CD4-positive, alpha-beta T cell treated with Interleukin-6 for 4 hours (primary cell): ENCODE data around the gene RABGAP1L.
A peak's percentile ranks its signal among the peaks of the same experiment; 100 is the strongest.

Experiments used
- DNase-seq: peaks from one replicate; pipeline ENCODE4 v3.0.0-alpha.2; 2020; ENCODE audit warnings: mixed read lengths

The RABGAP1L gene

GRCh38 chr1:174726880-174727585 lies 567.7 kb downstream of the RABGAP1L start:
- no peak for DNase-seq

- no peak for DNase-seq
Measured at GRCh38 chr1:174734270-174734669, 575.0 kb downstream of the RABGAP1L start.

- DNase-seq: no peak
Measured at GRCh38 chr1:174736831-174737230, 577.5 kb downstream of the RABGAP1L start.

DNA sequence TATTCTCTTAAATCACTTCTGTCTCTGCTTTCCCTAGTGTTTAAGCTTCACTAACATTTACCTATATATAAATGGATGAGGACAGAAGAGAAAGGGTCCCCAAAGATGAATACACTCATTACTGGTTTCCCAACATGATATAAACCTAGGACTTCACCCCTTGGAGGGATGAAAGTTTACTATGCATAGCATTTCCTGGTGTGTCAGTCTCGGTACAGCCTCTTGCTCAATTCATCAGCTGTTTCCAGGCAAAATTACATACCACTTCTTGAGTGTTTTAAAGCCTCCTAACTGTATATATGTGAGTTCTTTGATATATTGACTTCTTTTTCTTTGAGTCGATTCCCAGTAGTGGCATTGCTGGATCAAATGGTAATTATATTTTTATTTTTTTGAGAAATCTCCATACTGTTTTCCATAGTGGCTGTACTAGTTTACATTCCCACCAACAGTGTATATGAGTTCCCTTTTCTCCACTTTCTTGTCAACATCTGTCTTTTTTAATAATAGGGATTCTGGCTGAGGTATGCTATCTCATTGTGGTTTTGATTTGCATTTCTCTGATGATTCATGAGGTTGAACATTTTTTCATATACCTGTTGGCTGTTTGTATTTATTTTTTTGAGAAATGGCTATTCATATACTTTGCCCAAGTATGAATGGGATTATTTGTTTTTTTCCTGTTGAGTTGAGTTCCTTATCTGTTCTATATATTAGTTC lies 581.1 kb downstream of the RABGAP1L start:
- no peak for DNase-seq

GRCh38 chr1:174742805-174743653 lies 583.7 kb downstream of the RABGAP1L start:
- no peak for DNase-seq

DNA sequence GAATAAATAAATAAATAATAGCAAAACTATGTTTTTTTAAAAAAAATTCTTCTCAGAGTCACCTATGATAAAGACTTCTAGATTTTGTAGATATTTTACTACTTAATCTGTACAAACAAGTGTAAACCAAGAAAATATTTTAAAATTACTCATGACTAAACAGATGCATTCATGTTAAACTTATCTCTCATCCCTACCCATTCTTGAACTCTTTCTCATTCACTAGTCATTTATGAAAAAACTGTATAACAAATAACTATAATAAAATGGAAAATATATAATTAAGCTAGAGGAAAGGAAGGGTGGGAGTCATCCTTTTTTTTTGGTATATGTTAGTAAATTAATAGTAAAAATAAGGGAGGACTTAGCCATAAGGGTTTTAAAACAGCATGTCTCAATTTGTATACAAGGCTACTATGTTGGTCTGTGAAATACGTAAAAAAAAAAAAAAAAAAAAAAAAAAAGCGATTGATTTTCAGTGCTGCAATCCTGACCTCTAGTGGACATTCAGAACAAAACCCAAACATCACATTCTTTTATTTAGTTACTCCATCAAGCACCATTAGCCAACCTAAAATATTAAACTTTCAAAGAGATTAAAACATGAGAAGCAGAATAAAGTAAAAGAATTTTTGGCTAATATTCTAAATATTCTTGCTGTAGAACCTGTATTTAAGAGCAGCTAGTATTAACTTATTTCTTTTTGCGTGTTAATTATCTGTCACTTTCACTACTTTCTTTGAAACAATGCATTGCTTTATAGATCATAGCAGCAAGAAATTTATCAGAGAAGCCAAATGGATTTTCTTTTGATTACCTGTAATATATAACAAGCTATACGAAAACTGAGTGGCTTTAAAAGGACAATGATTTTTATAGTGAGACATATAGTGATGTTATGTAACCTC lies 584.6 kb downstream of the RABGAP1L start:
- DNase-seq: no peak

- no peak for DNase-seq
Measured at GRCh38 chr1:174744886-174745285, 585.6 kb downstream of the RABGAP1L start.

DNA sequence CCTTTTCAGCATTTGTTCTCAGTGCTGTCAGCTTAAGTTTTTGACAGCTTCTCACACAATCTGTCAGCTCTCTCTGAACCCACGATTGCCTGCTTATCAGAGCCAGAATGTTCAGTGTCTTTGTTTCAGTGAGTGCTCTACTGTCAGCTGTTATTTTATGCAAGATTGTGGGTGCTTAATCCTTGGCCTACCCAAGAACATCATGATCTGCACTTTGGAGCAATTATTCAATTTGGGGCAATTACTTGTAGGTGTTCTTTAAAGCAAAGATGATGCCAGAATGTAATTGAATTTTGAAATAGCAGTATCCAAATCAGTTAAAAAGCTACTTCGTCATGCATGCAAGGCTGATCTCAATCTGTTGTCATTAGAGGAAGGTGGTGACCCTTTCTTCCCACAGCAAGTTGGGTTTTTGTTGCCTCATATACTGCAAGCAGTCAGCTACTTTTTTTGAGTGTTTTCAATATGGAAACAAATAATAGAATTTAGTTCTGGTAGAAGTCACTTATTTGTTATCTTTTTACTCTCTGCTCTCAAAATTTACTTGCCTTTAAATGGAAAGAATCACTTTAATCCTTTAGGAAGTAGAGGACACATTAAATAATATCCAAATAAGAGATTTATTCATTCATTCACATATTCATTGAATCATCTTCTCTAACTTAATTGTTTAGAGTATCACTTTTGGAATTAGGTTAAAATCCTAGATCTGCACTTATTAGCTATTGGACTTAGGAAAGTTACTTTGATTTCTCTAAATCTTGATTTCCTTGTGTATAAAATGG lies 586.9 kb downstream of the RABGAP1L start:
- DNase-seq: no peak

- DNase-seq: no peak
Measured at GRCh38 chr1:174747613-174748012, 588.3 kb downstream of the RABGAP1L start.

DNA sequence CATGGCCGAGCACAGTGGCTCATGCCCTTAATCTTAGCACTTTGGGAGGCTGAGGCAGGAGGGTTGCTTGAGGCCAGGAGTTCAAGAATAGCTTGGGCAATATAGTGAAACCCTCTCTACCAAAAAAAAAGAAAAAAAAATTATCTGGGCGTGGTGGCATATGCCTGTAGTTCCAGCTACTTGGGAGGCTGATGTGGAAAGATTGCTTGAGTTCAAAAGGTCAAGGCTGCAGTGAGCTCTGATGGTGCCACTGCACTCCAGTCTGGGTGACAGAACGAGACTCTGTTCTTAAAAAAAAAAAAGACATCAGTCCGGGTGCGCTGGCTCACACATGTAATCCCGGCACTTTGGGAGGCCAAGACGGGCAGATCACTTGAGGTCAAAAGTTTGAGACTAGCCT lies 589.3 kb downstream of the RABGAP1L start:
- no peak for DNase-seq

DNA sequence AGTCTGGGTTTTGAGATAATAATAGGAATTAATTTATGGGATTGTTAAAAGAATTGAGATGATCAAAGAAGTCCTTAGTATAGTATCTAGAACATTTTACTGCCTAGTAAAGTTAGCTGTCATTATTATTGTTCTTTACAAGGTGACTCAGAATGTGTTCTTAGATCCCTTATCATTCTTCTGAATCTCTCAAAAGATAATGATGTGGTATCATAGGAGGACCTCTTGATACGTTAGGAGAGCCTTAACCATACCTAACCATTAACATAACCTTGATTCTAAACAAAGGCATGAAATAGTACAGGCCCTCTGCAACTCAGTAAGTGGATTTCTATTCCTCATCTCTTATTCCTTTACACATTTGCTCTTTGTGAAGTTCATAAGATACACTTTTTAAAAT lies 593.8 kb downstream of the RABGAP1L start:
- DNase-seq: no peak

- DNase-seq: no peak
Measured at GRCh38 chr1:174761335-174761734, 602.0 kb downstream of the RABGAP1L start.

GRCh38 chr1:174761901-174762585 lies 602.7 kb downstream of the RABGAP1L start:
- DNase-seq: no peak

- no peak for DNase-seq
Measured at GRCh38 chr1:174764191-174764590, 604.9 kb downstream of the RABGAP1L start.

DNA sequence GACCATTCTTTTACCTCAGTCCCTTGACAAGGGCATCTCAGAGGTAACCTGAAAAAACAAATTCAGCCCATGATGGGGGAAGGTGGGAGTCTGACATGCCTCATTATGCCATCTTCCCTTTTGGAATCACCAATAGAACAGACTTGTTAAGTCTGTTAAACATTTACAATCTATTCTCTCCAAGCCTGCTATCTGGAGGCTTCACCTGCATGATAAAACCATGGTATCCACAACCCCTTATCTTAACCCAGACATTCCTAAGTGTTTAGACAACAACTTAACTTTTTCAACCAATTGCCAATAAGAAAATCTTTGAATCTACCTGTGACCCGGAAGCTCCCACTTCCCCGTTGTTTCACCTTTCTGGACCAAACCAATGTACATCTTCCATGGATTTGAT lies 607.4 kb downstream of the RABGAP1L start:
- no peak for DNase-seq

- DNase-seq: no peak
Measured at GRCh38 chr1:174768516-174768915, 609.2 kb downstream of the RABGAP1L start.

DNA sequence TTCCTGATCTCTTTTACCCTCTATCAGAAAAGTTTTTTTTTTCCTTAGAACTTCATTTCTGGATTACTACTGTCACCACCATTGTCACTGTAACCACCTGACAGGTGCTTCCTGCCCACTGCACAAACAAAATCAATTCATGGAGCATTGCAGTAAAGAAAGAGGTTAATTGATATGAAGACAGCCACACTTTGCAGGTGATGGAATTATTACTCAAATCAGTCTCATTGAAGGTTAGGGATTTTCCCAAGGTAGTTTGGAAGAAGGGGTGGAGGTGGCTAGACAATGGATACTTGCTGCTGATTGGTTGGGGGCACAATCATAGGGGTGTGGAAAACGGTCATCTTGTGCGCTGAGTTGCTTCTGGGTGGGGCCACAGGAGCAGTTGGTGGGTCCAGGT lies 609.6 kb downstream of the RABGAP1L start:
- DNase-seq: no peak

DNA sequence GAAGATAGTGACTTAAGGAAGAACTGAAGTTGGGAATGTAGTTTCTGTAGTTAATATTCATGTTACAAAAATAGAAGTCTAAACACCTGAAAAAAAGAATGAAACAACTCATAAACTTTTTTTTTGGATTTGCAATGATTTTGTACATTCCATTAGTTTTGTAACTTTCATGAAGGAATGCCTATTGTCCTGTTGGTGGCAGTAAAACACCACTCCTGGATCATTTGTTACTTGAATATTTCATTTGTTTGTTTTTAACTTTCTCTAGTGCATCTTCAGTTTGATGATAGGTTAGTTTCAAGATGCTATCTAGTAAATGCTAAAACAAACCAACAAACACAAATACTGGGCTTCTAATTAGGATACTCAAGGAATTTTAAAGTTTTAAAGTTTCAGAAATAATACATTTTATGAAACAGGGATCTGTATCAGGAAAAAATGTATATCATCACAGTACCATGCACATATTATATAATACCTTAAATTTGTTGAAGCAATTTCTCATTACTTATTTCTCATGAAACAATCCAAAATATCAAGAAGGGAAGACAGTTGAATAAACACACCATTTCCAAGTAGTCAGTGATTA lies 610.7 kb downstream of the RABGAP1L start:
- peak; percentile 35 for DNase-seq

- no peak for DNase-seq
Measured at GRCh38 chr1:174775621-174776020, 616.3 kb downstream of the RABGAP1L start.

- no peak for DNase-seq
Measured at GRCh38 chr1:174777262-174777661, 617.9 kb downstream of the RABGAP1L start.

GRCh38 chr1:174785510-174785909 lies 626.2 kb downstream of the RABGAP1L start:
- no peak for DNase-seq
